CD4-positive, alpha-beta T cell treated with Interleukin-2 at 100 ng/mL for 4 hours (primary cell): Measurements from ENCODE around the gene EIF3I.
"Not testable (repeated sequence)": the region's sequence is repeated elsewhere in the genome, so short reads cannot be mapped to it uniquely, and the experiment has no call there.

Source experiments
- DNase-seq: peaks from one replicate; pipeline ENCODE4 v3.0.0-alpha.2; 2020; ENCODE audit warnings: low spot score

Gene EIF3I

GRCh38 chr1:32232558-32233304 lies 10.5 kb downstream of the EIF3I start:
- no peak for DNase-seq

GRCh38 chr1:32234792-32235191 lies 12.6 kb downstream of the EIF3I start:
- DNase-seq: no peak

GRCh38 chr1:32239337-32239736 lies 17.1 kb downstream of the EIF3I start:
- DNase-seq: no peak

GRCh38 chr1:32239790-32240139 lies 17.6 kb downstream of the EIF3I start:
- DNase-seq: no peak

- peak; percentile 63 for DNase-seq
These were observed 18.1 kb downstream of the EIF3I start for GRCh38 chr1:32240140-32240951.

GRCh38 chr1:32241001-32241763 lies 19.0 kb downstream of the EIF3I start:
- peak; percentile 38 for DNase-seq

GRCh38 chr1:32242341-32242851 lies 20.2 kb downstream of the EIF3I start:
- DNase-seq: no peak

GRCh38 chr1:32246888-32247273 lies 24.7 kb downstream of the EIF3I start, which contains the start of gene FAM167B:
Gene FAM167B (plus strand): TSS chr1:32247222. CDS start chr1:32247422, 200 bp downstream.
- DNase-seq: no peak

GRCh38 chr1:32247452-32247851 lies 25.2 kb downstream of the EIF3I start:
- DNase-seq: no peak

- DNase-seq: peak; percentile 78
These were observed 26.0 kb downstream of the EIF3I start for GRCh38 chr1:32247983-32248889.

- peak; percentile 90 for DNase-seq
These were observed 27.8 kb downstream of the EIF3I start for GRCh38 chr1:32249831-32250525.

- DNase-seq: peak; percentile 56
These were observed 28.9 kb downstream of the EIF3I start, which contains the start of gene LCK for GRCh38 chr1:32250893-32251716. Gene LCK (plus strand): TSS chr1:32251265. CDS start chr1:32274330, 23,065 bp downstream.

- DNase-seq: peak; percentile 35
These were observed 33.2 kb downstream of the EIF3I start for GRCh38 chr1:32255072-32256071.

GRCh38 chr1:32256473-32257226 lies 34.4 kb downstream of the EIF3I start:
- DNase-seq: peak; percentile 42

- no peak for DNase-seq
These were observed 35.0 kb downstream of the EIF3I start for GRCh38 chr1:32257227-32257508.

- DNase-seq: not testable (repeated sequence)
These were observed 41.0 kb downstream of the EIF3I start for GRCh38 chr1:32263236-32263593.

- DNase-seq: peak; percentile 20
These were observed 41.5 kb downstream of the EIF3I start for GRCh38 chr1:32263744-32264143.

GRCh38 chr1:32265846-32266245 lies 43.6 kb downstream of the EIF3I start:
- no peak for DNase-seq
